Pulmonary artery endothelial cell (primary cell): Measurements from ENCODE around the gene XYLB. TPM values are rescaled to one million over a fixed set of nuclear protein-coding genes. Genes with fewer than 3 reads are reported as not detected.

Experiments
- DNase-seq: peaks from one replicate; pipeline ENCODE4 v3.0.0-alpha.2; 2011; ENCODE audit warnings: low read depth, low spot score
- total RNA-seq: library from RNA; depleted of rRNA; stranded (reverse); fragments of >200 nt; gene quantifications from 2 replicates; pipeline ENCODE4 v1.2.3, GENCODE V29; 2014

Gene XYLB
- total RNA-seq, 1 donor from 2014 or later = 3.9 TPM

DNA sequence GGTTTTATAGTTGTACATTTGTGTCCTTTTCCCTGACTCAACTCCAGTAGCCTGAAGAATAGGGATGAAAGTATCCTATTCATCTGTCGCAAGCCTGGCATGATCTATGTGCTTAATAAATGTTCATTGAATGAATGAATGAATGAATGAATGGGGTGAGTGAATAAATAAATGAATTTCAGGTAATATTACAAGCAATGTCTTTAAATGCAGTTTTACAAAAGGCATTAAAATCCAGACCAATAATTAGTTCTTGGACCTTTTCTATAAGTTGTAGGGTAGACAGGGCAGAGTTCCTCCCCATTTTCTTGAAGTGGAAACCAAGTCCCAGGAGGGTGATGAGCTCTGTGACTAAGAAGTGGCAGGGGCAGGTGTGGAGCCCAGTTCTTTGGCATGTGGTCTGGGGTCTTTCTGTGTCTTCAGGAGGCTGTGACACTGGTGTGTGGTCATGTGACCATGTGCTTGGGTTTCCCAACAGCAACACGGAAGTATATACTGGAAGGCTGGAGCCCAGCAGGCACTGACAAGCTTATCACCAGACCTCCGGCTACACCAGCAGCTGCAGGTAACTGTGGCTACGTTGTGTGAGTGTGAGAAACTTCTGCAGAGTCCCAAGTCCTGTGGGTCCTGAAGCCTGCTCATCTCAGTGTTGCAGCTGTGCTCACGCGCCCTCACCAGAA lies 18.3 kb downstream of the XYLB start:
- no peak for DNase-seq

DNA sequence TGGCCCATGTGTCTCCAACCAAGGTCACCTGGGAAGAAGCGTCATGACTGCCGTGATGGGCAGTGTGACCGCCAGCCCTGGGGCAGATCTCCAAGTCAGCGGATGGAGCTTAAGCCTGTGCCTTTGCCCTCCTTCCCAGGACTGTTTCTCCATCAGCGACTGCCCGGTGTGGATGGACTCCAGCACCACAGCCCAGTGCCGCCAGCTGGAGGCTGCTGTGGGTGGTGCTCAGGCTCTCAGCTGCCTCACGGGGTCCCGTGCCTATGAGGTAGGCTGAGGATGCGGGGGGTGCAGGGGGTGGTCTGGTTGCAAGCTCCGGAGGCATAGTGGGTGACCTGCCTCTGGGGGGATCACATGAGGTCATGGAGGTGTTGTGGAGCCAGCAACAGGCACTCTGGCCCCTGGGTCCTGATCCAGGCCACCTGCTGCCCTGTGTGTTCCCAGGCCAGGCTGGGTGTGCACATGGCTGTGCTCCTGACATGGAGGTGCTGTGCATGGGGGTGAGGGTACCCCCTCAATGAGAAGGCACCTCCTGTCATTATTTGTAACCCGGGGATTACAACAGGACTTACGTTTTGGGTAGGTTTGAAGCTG lies 19.0 kb downstream of the XYLB start:
- no peak for DNase-seq

DNA sequence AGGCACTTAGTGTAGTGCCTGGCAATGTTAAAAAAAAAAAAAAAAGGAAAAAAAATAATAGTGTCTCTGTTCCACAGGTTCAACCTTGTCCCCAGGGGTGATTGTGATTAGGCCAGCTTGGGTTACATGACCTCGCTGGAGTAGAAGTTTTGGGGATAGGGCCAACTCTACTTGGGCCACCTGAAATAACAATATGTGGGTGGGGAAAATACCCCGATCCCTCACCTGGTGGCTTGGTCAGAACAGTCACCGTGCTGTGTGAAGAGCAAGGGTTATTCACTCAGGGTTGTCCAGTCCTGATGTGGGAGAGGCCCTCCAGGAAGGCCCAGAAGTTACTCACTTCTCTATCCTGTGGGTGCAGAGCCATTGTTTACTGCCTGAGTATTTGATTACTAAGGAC lies 19.5 kb downstream of the XYLB start:
- no peak for DNase-seq

DNA sequence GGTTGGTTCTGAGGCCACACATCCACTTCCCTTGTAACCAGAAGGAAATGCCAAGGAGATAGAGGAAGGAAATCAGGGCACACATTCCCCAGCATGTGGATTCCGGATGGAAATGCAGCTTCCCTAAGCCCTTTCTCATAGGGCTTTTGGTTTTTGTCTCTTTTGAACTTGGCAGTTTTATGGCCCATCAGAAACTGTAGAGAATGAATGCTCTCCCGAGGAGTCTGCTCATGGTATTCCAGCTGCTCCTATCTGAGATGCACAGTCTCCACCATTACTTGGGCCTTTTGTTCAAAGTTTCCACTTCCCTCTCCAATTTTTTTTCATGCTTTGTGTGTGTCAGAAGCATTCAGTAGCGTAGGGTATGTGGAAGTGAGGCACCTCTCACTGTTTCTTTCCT lies 21.2 kb downstream of the XYLB start:
- DNase-seq = no peak

DNA sequence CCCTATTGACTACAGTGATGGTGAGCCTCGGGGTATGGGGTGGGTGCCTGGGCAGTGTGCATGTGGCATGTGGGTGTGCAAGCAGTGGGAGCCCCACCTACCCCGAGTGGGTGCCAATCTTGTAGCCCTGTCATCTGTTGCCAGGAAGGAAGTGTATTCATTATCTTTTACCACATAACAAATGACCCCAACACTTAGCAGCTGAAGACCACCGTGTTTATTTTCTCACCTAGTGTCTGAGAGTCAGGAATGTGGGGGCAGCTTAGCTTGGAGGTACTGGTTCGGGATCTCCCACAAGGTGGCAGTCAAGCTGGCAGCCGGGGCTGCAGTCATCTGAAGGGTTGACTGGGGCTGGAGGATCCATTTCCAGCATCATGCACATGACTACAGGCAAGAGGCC lies 21.7 kb downstream of the XYLB start:
- DNase-seq = no peak

DNA sequence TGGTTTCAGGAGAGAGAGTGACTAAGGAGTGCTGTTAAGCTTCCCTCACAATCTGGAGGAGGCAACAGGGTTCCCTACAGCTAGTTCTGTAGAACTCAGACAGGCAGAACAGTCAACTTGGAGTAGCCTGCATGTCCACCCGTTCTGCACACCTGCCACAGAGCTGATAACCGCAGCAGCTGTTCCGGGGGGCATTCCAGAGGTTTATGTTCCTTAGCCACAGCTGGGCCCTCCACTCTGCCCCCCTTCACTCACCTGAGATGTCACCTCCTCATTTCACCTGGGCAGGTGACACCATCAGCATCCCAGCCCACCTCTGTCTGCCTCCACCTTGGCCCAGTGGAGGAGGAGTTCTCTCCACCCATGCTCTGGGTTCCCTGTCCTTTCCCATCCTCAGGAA lies 22.6 kb downstream of the XYLB start:
- DNase-seq = no peak

DNA sequence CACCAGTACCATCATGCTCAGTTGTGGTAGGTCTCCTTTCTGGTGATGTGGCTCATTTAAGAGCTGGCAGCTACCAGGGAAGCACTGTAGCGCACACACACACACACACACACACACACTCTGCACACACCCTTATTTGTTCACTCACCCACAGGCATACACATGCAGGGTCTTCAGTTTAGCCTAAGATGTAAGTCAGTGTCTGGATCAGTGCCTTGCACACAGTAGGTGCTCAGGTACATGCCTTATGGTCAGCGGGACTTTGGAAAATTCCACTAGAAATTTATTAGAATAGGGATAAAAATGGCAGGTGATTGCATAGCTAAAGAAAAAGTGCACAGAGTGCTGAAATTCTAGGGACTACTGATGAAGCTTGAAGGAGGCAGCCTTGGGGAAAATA lies 23.6 kb downstream of the XYLB start:
- DNase-seq = no peak

DNA sequence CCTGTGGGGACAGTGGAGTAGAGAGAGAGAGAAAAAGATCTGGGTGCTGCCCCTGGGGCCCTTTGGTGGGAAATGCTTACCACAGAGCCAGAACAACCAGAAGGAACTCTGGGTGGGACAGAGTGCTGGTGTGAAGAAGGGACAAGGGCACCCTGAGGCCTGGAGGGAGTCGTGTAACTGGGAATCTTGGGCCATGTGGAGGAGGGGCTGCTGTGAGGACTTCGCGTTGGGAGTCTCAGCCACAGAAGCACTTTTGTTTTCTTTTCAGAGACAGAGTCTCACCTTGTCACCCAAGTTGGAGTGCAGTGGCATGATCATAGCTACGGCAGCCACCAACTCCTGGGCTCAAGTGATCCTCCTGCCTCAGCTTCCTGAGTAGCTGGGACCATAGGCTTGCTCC lies 24.3 kb downstream of the XYLB start:
- no peak for DNase-seq

DNA sequence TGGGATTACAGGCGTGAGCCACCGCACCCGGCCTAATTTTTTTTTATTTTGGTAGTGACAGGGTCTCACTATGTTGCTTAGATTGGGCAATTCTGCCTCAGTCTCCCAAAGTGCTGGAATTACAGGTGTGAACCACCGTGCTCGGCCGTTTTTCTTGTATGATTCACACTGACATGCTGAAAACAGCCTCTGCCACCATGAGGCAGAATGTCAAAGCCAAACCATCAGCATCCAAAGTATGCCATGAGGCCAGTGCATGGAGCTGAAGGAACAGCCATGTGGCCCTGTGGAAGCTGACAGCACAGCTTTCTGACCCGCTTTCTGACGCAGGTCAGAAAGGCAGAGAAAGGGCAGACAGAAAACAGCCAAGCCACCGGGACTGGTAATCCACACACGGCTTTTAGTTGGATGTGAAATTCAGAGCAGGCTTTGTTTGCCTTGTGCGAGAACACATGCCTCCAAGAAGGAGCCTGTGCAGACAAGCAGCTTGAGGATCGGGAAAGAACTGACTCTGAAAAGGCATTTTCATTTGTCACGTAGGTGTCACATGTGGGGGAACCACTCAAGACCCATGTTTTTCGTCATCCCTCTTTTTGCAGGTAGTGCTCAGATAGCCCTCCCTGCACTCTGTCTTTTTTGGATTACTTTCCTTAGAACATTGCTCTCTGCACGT lies 25.1 kb downstream of the XYLB start:
- no peak for DNase-seq

DNA sequence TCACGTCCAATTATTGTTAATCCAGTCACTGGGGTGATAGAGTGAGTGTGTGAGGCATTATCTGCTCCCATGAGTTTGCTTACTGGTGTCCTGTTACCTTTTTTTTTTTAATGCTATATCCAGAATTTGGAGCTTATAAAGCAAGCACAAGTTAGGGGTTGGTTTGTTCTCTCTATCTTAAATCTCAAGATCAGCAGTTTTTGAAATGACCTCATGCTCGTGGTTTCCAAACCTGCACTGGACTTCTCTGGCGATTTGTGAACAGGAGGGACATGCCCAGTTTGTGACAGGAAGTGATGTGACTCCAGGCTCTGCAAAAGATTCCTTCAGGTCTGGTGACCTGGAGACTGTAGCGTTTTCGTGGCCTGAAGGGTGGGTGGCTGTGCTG lies 25.6 kb downstream of the XYLB start:
- DNase-seq = no peak

DNA sequence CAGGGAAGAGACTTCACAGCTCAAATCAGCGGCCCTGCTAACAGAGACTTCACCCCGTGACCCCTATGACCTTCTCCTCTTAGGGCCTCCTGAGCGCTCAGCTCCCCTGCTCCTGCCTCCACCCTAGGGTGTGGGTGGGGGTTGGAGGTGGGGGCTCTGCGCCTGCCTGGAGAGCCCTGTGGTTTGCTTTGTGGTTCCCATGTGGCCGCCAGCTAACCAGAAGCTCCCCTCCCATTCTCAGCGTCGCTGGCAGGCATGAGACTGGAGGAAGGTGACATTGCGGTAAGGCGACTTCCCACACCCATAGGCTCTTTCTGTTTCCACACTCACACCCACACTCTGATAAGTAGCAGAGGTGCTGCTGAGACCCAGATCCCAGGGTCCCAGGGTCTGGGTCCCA lies 27.6 kb downstream of the XYLB start:
- no peak for DNase-seq

DNA sequence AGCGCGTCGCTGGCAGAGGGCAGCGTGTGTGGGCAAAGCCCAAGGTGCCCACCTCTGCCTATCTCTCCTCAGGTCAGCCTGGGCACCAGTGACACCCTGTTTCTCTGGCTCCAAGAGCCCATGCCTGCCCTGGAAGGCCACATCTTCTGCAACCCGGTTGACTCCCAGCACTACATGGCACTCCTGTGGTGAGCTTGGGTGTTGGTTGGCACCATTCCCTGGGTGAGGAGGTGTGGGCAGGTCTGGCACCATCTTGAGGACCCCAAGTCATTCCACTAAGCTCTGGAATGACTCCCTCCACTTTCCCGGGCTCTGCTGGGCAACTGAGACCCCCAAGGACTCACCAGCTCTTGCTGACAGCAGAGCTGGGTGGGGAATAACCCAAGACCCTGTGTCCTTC lies 28.5 kb downstream of the XYLB start:
- no peak for DNase-seq

DNA sequence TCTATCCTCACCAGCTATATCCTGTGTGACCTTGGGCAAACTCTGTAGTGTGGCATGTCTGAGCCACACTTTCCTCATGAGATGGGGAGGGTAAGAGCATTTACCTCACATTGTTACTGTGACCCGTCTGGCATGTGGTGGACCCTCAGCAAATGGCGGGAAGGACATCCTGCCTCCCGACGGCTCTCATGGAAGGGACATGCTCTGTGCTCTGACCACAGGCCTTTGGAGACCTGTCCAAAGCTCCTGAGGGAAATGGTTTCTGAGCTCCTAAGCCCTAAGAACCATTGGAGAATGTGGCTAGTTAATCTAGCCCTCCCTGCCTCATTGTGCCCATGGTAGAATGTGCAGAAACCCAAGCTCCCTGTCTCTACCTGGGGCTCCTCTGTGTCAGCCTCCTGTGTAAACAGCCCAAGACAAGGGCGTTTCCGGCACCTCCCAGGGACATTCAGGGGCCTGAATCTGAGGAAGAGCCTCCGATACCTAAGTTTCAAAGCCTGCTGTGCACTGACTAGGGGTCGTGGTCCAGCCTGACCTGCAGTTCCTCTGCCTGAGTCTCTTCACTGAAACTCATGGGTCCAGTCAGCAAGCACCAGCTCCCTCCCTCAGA lies 29.0 kb downstream of the XYLB start:
- DNase-seq = no peak

DNA sequence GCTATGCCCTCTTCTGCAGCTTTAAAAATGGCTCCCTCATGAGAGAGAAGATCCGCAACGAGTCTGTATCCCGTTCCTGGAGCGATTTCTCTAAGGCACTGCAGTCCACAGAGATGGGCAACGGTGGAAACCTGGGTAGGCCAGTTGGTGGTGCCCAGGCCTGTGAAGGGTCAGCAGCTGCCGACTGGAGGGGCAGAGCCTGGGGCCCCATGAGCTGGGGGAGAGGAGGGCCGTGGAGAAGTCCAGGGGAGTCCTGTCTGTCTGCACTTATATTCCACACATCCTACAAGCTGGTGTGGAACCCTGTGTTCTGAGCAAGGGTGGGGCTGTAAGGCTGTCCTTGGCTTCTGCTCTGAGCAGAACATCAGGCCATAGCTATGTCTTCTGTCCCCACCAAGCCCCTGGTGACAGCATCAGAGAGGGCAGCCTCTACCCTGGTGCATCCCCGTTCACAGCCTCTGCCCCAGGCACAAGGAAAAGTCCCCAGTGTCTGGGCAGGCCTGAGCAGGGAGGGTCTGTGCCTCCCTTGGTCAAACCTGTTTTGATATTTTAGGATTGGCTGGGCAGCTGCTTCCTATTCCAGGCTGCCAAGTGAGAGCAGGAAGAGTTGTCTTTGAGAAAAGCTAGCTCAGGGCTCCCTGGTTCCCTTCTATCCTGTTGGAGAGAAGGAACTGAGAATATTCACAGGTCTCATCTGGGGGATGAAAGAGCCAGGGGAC lies 29.7 kb downstream of the XYLB start:
- no peak for DNase-seq

DNA sequence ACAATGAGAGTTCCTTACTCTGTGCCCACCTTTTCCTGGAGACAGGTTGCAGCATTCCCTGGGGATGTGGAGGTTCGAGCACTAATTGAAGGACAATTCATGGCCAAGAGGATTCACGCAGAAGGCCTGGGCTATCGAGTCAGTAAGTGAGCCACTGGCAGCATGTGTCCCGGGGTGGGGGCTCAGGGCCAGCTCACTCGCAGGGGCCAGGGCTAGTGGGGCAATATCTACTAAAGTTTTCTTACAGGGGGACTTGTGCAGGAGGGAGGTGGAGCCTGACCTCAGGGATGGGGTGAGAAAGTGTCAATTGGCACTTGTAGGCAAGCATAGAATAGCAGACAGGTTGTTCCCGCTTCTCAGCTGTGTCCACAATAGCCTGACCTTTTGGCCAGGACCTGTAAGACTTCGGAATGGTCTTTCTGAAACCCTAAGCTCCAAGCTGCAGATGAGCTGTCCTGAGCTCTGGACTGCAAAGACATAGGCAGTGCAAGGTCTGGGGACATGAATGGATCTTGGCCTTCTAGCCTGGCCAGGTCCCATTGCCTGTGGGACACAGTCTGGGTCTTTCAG lies 32.7 kb downstream of the XYLB start:
- DNase-seq = no peak

DNA sequence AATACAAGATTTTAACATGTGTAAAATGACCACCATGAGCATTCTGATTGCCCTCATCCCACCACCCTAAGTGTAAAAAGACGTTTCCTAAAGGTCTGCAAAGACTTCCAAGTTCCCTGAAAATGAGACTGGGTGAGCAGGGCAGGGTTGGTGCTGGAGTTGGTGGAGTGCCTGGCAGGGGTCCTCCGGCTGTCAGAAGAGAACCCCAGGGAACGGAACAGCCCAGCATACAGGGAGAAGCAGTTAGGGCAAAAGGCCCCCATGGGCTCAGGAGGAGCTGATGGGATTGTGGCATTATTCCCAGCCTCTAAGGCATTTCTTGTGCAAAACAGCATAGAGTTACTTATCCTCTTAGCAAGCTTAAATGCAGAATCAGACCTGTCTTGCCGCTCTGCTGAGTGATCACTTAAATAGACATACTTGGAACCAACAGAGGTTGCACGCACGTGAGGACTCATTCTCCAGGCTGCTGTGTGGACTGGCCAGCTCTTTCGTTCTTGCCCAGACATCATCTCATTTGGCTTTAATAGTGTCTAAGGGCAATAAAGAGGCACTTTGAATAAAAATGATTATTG lies 36.0 kb downstream of the XYLB start:
- no peak for DNase-seq

DNA sequence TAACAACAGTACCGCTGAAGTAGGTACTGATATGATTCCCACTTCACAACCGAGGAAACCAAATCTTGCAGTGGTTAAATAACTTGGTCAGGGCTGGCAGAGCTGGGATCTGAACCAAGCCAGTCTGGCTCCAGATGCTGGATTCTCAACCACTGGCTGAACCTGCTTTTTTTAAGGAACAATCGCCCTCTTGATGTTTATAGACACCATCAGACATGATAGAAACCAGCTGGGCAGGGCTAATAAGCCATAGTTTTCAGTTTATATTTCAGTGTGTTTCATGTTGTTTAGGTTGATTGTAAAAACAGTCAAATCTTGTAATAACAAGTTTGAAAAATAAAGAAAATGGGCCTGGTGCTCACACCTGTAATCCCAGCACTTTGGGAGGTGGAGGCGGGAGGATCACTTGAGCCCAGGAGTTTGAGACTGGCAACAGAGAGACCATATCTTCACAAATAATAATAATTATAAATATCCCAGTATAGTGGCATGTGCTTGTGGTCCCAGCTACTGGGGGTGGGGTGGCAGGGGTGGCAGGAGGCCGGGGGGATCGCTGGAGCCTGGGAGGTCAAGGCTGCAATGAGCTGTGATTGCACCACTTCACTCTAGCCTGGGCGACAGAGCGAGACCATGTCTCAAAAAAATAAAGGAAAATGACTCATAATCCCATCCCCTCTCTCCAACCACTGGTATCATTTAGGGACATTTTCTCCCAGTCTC lies 36.7 kb downstream of the XYLB start:
- no peak for DNase-seq

DNA sequence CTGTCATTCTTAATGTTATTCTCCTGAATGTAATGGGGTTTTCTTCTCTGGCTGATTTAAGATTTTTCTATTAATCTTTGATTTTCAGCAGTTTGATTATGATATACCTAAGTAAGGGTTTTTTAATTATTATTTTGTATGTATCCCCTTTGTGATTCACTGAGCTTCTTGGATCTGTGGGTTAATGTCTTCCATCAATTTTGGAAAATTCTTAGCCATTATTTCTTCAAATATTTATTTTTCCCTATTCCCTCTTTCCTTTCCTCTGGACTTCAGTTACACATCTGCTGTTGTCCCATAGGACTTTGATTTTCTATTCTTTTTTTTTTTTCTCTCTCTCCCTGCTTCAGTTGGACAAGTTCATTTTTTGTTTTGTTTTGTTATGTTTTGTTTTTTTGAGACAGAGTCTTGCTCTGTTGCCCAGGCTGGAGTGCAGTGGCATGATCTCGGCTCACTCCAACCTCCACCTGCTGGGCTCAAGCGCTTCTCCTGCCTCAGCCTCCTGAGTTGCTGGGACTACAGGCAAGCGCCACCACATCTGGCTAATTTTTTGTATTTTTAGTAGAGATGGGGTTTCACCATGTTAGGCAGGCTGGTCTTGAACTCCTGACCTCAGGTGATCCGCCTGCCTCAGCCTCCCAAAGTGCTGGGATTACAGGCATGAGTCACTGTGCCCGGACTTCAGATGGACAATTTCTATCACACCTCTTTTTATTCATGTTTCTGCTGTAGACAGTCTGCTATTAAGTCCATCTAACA lies 40.6 kb downstream of the XYLB start:
- no peak for DNase-seq

DNA sequence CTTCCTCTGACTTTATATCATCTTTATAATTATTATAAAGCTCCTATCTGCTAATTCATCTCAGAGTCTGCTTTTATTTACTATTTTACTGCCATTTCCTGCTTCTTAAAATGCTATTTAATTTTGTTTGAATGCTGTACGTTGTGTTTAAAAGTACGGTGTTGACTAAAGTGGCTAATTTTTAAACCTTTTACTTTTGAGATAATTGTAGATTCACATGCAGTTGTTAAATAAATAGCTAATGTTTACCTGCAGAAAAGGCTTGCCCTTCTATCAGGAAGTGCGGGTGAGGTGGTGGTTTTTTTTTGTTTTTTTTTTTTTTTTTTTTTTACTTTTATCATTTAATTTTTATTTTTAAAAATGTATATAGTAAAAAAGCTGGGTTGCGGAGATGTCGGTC lies 41.3 kb downstream of the XYLB start:
- DNase-seq = no peak

DNA sequence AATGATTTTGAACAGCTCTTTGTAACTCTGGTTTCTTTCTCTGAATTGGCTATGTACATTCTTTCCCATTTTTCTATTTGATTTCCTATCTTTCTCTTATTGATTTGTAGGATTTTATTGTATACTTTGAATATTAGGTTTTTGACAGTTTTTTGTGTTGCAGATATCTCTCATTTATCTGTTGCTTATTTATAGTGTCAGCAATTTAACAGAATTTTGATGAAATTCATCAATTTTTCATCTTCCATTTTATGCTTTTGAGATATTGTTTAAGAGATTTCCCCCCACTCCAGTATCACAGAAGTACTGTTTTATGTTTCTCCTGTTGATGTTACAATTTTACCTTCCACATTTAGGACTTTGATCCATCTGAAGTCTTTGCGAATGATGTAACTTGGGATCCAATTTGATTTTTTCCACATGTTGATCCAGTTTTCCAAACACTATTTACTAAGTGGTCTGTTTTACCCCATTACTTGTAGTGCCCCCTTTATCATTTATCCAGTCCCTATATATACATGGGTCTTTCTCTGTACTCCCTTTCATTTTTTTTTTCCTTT lies 46.1 kb downstream of the XYLB start:
- no peak for DNase-seq
